Kidney (tissue), 14 donors: ENCODE data around the gene CHPF2. TPM values are rescaled to one million over a fixed set of nuclear protein-coding genes. Genes with fewer than 3 reads are reported as not detected.
A peak's percentile ranks its signal among the peaks of the same experiment; 100 is the strongest.

Experiments used
- DNase-seq, 5 donors: peaks; one replicate each; pipeline ENCODE4 v3.0.0-alpha.2; 2013 to 2020
- FAIRE-seq: peaks from 2 replicates; lab custom pipeline; 2012; peaks lifted over from hg19 to GRCh38; lab: Jason Lieb, UNC
- H3K27ac ChIP-seq, 2 donors: one replicate each; pipeline ENCODE4 v1.7.0; 2013; ENCODE audit warnings: low read depth in 2 of 2, low read length in 2 of 2, inconsistent platforms in 1 of 2
- H3K27me3 ChIP-seq: one replicate; pipeline ENCODE4 v1.7.1; 2013; ENCODE audit warnings: low read length, inconsistent platforms; ENCODE audit not compliant: control insufficient read depth, insufficient read depth
- H3K36me3 ChIP-seq, 3 donors: one replicate each; pipeline versions ENCODE4 v1.7.0 to v1.7.1; 2013; ENCODE audit warnings: low read length in 3 of 3, control low read depth in 1 of 3, inconsistent platforms in 1 of 3; ENCODE audit not compliant: insufficient read depth in 3 of 3, control insufficient read depth in 2 of 3
- H3K4me1 ChIP-seq, 3 donors: one replicate each; pipeline versions ENCODE4 v1.7.0 to v1.7.1; 2013; ENCODE audit warnings: low read length in 3 of 3, inconsistent platforms in 1 of 3, low read depth in 1 of 3; ENCODE audit not compliant: control insufficient read depth in 2 of 3, insufficient read depth in 2 of 3
- H3K4me3 ChIP-seq, 3 donors: one replicate each; pipeline versions ENCODE4 v1.7.0 to v1.8.1; 2013; ENCODE audit warnings: low read length in 3 of 3, control low read depth in 1 of 3, inconsistent platforms in 1 of 3
- H3K9ac ChIP-seq, 3 donors: one replicate each; pipeline versions ENCODE4 v1.7.0 to v1.7.1; 2013; ENCODE audit warnings: low read length in 3 of 3, control low read depth in 1 of 3, inconsistent platforms in 1 of 3
- H3K9me3 ChIP-seq, 3 donors: one replicate each; pipeline versions ENCODE4 v1.7.0 to v1.7.1; 2013; ENCODE audit warnings: low read length in 3 of 3, control low read depth in 1 of 3, inconsistent platforms in 1 of 3; ENCODE audit not compliant: control insufficient read depth in 2 of 3, insufficient read depth in 1 of 3
- CTCF ChIP-seq: IDR thresholded peaks from 3 replicates; pipeline ENCODE4 v1.5.1; 2012; ENCODE audit warnings: mild to moderate bottlenecking, moderate library complexity, borderline replicate concordance; ENCODE audit not compliant: insufficient read depth; ENCODE audit errors: extremely low read depth
- intact Hi-C: fragments of 100-400 bp; cut with DNase I; formaldehyde crosslinking; loops from one replicate; pipeline ENCODE4 v1.11.1; 2022
- polyA plus RNA-seq: library from polyadenylated mRNA; stranded (reverse); fragments of 350-450 nt; fragmentation: Illumina TruSeq; extraction: RNeasy Lipid Tissue Mini Kit (QIAGEN cat#74804); gene quantifications from one replicate; pipeline ENCODE4 v1.2.3, GENCODE V29; 2014; ENCODE audit warnings: low read depth, low replicate concordance; ENCODE audit not compliant: insufficient read depth
- total RNA-seq: library from RNA; stranded (reverse); fragmentation: NEBNext Ultra II Directional; extraction: Animal tissue kit (Norgen Biotek cat#: 25700); gene quantifications from one replicate; pipeline ENCODE4 v1.2.1, GENCODE V29; 2021
- donor health status: control.
- donor health status: control.
- donor health status: control.
- donor health status: control.
- donor health status: control.
- donor health status: DM: yes; HTN: yes; CAD: no.
- donor health status: Normal renal cell carcinoma (clear cell type).

CHPF2 gene
- total and polyA plus RNA-seq, 2 donors from 2014 or later = 15.6 to 45.2 TPM

GRCh38 chr7:151274936-151275812, 42.9 kb downstream of the CHPF2 start:
- intact Hi-C loops = no loop called here
- DNase-seq (no peak), FAIRE-seq (no peak)
- TF ChIP-seq CTCF = no peak
- Histone ChIP-seq H3K27ac (no peak overlapping the region), H3K27me3 (no peaks in the 10 kb centered on the region), H3K4me1 (peaks cover 0 to 17% (median 4%) of the 10 kb centered on the region in 3 donors), H3K4me3 (no peak overlapping the region), H3K9ac (no peak overlapping the region), H3K9me3 (no peaks in the 10 kb centered on the region), H3K36me3 (no peaks in the 10 kb centered on the region)

GRCh38 chr7:151275813-151276577, 43.7 kb downstream of the CHPF2 start:
- Histone ChIP-seq H3K9me3 (no peaks in the 10 kb centered on the region), H3K9ac (no peak overlapping the region), H3K36me3 (no peaks in the 10 kb centered on the region), H3K4me3 (peak overlapping the region in 1 of 3 donors; percentile 30), H3K27ac (no peak overlapping the region), H3K4me1 (peaks cover 0 to 17% (median 4%) of the 10 kb centered on the region in 3 donors), H3K27me3 (no peaks in the 10 kb centered on the region)
- FAIRE-seq (no peak), DNase-seq (peak in 2 of 5 donors; percentile 24 to 57)
- no peak for TF ChIP-seq CTCF
- intact Hi-C loops = no loop called here

- TF ChIP-seq CTCF = no peak
- Histone ChIP-seq H3K27ac (no peak overlapping the region), H3K9me3 (no peaks in the 10 kb centered on the region), H3K27me3 (no peaks in the 10 kb centered on the region), H3K4me1 (peaks cover 0 to 14% (median 4%) of the 10 kb centered on the region in 3 donors), H3K4me3 (peak overlapping the region; percentile 29 to 65 (median 58)), H3K36me3 (no peaks in the 10 kb centered on the region), H3K9ac (peak overlapping the region in 2 of 3 donors; percentile 10 to 15)
- intact Hi-C loops = no loop called here
- no peak for FAIRE-seq
- DNase-seq = peak; percentile 68 to 86 (median 77)
Measured at GRCh38 chr7:151276666-151277590, 44.6 kb downstream of the CHPF2 start.
